Gastroesophageal sphincter (tissue), 4 donors: ENCODE results near the gene MAFG. TPM values are rescaled to one million over a fixed set of nuclear protein-coding genes. Genes with fewer than 3 reads are reported as not detected.

Experiments
- ATAC-seq: fragments of 150-250 bp; one replicate; pipeline ENCODE4 v1.9.1; 2016; ENCODE audit warnings: mild to moderate bottlenecking, moderate library complexity
- H3K27ac ChIP-seq, 4 donors: fragments of 200-600 bp; sonication (generic) in 3 of 4; 1 replicate in 3 of 4; 2 replicates in 1 of 4; pipeline ENCODE4 v1.5.1; 2016 to 2019
- H3K27me3 ChIP-seq: fragments of 200-600 bp; sonication (generic); one replicate; pipeline ENCODE4 v1.5.1; 2019
- H3K36me3 ChIP-seq, 2 donors: fragments of 200-600 bp; sonication (generic); one replicate each; pipeline ENCODE4 v1.5.1; 2019; ENCODE audit warnings: control low read depth in 1 of 2
- H3K4me1 ChIP-seq, 3 donors: fragments of 200-600 bp; sonication (generic); 1 replicate in 2 of 3; 2 replicates in 1 of 3; pipeline ENCODE4 v1.5.1; 2016 to 2019; ENCODE audit warnings: control low read depth in 2 of 3
- H3K4me3 ChIP-seq, 2 donors: fragments of 200-600 bp; sonication (generic); one replicate each; pipeline ENCODE4 v1.5.1; 2019; ENCODE audit warnings: mild to moderate bottlenecking in 1 of 2, moderate library complexity in 1 of 2
- H3K9me3 ChIP-seq, 3 donors: fragments of 200-600 bp; sonication (generic); one replicate each; pipeline ENCODE4 v1.5.1; 2017 to 2019; ENCODE audit warnings: control low read depth in 2 of 3
- EP300 ChIP-seq: sonication (generic); formaldehyde crosslinking; IDR thresholded peaks from one replicate; pipeline ENCODE4 v1.6.1; 2017; ENCODE audit warnings: antibody characterized with exemption, mild to moderate bottlenecking
- POLR2A ChIP-seq, 2 donors: fragments of 450-650 bp; IDR thresholded peaks; one replicate each; pipeline ENCODE4 v1.6.1; 2017; ENCODE audit warnings: antibody characterized with exemption in 2 of 2, mild to moderate bottlenecking in 2 of 2, moderate library complexity in 1 of 2
- POLR2AphosphoS5 ChIP-seq: sonication (generic); formaldehyde crosslinking; IDR thresholded peaks from one replicate; pipeline ENCODE4 v1.6.1; 2017; ENCODE audit warnings: antibody characterized with exemption
- WGBS, 2 donors: methylation state at CpG; one replicate each; pipeline ENCODE4 v1.1.5; 2018; ENCODE audit warnings: low coverage in 1 of 2; 5-methylcytosine and 5-hydroxymethylcytosine counted together
- total RNA-seq, 4 donors: library from RNA; depleted of rRNA; stranded (reverse); fragments of >200 nt; gene quantifications; one replicate each; pipeline ENCODE4 v1.1.0, GENCODE V29; 2016
- TF ChIP-seq, protein P1 (sequence below), 4 experiments: fragments of 200-600 bp in 2 of 4; fragments of 450-650 bp in 2 of 4; sonication (generic) in 1 of 4; IDR thresholded peaks; one replicate each; pipeline ENCODE4 v1.5.1; 2017 to 2019; ENCODE audit warnings: antibody characterized with exemption in 4 of 4, mild to moderate bottlenecking in 2 of 4, moderate library complexity in 2 of 4

The MAFG gene
- total RNA-seq, 4 donors from 2014 or later, result 18.8 to 39.3 (median 25.3) TPM

DNA sequence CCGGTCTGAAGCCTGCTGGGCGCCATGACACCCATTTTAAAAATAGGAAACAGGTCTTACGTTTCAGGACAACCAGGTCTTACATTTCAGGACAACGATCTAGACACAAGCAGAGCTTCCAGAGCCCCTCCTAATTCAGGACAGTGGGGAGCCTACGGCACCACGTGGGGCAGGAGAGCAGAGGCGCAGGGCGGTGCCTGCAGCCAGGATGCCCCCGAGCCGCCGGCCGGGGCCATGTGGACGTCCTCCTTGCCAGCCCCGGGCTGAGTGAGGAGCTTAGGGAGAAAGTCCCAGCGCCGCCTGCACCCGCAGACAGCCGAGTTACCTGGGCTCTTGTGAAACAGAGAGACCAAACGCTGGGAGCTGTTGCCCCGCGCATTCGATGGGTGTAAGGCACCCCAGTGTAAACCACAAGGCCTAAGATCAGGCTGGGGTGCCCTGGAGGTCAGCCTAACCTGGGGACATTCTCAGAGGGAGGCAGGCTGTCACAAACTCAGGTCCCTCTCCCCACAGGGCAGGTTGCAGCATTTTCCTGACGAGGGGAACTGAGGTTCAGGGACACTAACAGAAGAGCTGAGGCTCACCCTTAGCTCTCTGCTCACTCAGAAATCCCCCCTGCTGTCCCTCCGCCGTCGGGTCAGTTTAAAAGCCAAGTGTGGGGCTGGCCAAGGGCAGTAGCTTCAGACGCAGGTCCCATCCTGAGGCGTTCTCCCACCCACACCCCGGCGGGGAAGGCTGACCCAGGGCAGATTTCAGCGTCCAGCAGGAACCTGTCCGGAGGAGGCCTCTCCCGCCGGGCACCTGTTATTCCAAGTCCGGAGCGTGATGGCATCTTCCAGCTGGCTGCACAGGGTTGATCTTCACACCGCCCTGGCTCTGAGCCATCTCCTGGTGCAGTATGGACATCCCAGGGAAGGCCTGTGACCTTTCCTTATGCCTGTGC lies 35.2 kb upstream of the MAFG start:
- no peaks in the 10 kb centered on the region for H3K36me3 ChIP-seq
- peaks cover 92% of the 10 kb centered on the region for H3K27me3 ChIP-seq
- peaks cover 0 to 46% (median 14%) of the 10 kb centered on the region in 3 donors for H3K4me1 ChIP-seq
- ATAC-seq, result no peak
- 54 to 61% methylated on average over 5 to 10 of the region's 37 CpGs for WGBS, 2 donors
- H3K9me3 ChIP-seq, result no peaks in the 10 kb centered on the region
- TF ChIP-seq POLR2A (IDR thresholded peaks at IDR 0.05) (no peak), EP300 (no peak), POLR2AphosphoS5 (no peak)
- TF ChIP-seq, protein P1, sequence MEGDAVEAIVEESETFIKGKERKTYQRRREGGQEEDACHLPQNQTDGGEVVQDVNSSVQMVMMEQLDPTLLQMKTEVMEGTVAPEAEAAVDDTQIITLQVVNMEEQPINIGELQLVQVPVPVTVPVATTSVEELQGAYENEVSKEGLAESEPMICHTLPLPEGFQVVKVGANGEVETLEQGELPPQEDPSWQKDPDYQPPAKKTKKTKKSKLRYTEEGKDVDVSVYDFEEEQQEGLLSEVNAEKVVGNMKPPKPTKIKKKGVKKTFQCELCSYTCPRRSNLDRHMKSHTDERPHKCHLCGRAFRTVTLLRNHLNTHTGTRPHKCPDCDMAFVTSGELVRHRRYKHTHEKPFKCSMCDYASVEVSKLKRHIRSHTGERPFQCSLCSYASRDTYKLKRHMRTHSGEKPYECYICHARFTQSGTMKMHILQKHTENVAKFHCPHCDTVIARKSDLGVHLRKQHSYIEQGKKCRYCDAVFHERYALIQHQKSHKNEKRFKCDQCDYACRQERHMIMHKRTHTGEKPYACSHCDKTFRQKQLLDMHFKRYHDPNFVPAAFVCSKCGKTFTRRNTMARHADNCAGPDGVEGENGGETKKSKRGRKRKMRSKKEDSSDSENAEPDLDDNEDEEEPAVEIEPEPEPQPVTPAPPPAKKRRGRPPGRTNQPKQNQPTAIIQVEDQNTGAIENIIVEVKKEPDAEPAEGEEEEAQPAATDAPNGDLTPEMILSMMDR (IDR thresholded peaks at IDR 0.05), result no peak
- H3K4me3 ChIP-seq, result no peak overlapping the region
- no peak overlapping the region for H3K27ac ChIP-seq

DNA sequence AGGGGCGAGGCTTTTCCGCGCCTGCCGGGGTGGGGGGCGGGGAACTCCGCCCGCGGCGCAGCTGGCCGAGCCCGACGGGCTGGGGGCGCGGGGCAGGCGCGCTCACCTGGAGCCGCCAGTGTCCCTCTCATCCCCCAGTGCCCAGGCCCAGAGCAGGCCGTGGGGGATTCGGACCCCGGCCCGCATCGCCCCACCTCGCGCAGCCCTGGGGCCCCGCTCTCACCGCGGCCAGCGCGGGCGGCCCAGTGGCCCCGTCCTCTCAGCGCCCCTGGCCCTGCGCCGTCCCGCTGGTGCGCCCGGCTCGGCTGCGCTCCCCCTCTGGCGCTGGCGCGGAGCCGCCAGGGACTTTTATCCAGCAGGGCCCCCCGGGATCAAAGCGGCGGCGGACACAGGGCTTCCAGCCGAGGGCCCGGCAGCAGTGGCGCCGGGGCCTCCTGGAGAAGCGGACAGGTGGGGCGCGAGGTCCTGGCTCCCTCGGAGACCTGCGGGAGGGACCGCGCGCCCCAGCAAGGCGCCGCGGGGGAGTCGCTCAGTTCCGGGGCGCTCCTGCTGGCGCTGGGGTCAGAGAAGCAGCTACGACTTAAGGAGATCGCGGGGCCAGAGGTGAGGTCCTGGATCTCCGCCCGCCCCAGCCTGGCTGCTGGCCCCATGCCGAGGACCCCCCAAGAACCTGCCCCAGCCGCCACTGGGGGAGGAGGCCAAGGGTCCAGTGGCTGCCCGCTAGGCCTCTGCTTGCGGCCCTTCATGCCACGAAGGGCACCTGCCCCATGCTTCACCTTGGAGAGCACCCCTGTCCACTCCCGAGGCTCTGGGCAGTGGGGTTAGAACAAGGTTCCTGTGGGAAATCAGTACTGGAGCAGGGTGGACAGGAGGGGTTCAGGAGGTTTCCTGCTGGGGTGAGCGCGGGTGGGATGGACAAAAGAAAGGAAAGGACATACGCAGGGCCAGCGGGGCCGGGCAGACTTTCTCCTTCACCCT lies 34.3 kb upstream of the MAFG start:
- H3K4me3 ChIP-seq, result peak overlapping the region in 1 of 2 donors; percentile 49
- H3K9me3 ChIP-seq, result no peaks in the 10 kb centered on the region
- no peak for TF ChIP-seq POLR2AphosphoS5
- no peak for TF ChIP-seq EP300
- H3K4me1 ChIP-seq, result peaks cover 0 to 37% (median 9%) of the 10 kb centered on the region in 3 donors
- peaks cover 93% of the 10 kb centered on the region for H3K27me3 ChIP-seq
- no peak overlapping the region for H3K27ac ChIP-seq
- H3K36me3 ChIP-seq, result no peaks in the 10 kb centered on the region
- WGBS, 2 donors, result 68% methylated on average over 3 of the region's 82 CpGs; no CpG with 5 or more reads in 1 of the 2 donors
- ATAC-seq, result no peak

DNA sequence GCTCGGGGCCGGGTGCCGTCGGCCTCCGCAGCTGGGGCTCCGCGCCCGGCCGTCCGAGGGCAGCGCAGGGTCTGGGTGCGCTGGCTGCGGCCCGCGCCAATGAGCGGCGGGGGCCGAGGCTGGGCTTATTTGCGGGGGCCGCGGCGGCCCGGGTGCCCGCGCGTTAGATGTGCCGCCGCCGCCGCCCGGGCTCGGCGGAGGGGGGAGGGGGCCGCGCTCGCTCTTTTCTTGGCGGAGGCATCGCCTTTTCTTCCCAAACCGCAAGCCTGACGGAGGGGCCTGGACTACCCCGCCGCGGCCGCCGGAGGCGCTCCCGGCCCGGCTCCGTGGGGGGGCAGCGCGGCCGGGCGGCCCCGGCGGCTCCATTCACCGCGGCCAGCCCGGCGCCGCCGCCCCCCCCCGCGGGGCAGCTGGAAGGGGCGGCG lies 33.6 kb upstream of the MAFG start, which contains the start of gene NOTUM:
TSS of gene NOTUM (minus strand) at position 101 of the 425 bp plus-strand sequence. CDS start 278 bp downstream, outside the sequence.
- peaks cover 94% of the 10 kb centered on the region for H3K27me3 ChIP-seq

DNA sequence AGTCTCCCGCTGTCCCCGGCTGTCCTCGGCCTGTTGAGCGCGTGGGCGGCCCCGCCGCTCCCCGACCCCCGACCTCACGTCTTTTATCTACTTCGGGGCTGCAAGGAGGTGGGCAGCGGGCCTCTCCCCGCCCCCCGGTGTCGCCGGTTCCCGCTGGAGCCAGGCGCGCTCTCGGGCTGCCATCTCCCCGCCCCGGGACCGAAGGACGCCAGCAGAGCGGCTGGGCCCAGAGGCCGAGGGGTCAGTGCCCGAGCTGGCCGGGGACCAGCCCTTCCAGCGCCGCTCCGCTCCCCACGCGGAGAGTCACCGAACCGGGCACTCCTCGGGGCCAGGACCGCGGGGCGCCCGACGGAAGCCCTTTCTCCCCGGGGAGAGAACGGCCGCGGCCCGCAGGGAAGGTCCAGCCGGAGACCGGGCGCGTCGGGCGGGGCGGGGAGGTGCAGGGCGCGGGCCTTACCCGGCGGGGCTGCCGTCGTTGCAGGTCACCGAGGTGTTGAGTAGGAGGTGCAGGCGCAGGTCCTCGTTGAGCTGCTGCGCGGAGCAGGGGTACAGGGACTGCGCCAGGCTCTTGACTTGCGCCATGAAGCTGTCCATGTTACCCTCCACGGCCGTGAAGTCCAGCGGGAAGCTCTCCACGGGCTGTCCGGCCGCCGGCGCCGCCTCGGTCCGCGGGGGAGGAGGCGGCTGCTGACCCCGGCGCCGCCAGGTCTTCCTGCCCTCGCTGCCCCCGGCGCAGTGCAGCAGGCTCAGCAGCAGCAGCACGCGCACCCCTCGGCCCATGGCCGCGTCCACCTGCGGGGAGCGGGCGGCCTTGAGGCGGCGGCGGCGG lies 32.8 kb upstream of the MAFG start:
- Histone ChIP-seq H3K27ac (no peak overlapping the region), H3K4me3 (peak overlapping the region; percentile 18 to 49), H3K36me3 (no peaks in the 10 kb centered on the region), H3K27me3 (peaks cover 94% of the 10 kb centered on the region), H3K9me3 (no peaks in the 10 kb centered on the region), H3K4me1 (peaks cover 0 to 32% (median 9%) of the 10 kb centered on the region in 3 donors)
- ATAC-seq, result no peak
- no peak for TF ChIP-seq EP300
- TF ChIP-seq, protein P1 (IDR thresholded peaks at IDR 0.05), result no peak
- no peak for TF ChIP-seq POLR2AphosphoS5
- TF ChIP-seq POLR2A (IDR thresholded peaks at IDR 0.05), result no peak
- no CpG with 5 or more reads among the region's 98 CpGs for WGBS, 2 donors

More for the DNA sequence above, 33.6 kb upstream of the MAFG start, which contains the start of gene NOTUM:
- Histone ChIP-seq H3K9me3 (no peaks in the 10 kb centered on the region), H3K27ac (no peak within 1 kb of the TSS), H3K4me3 (peak within 1 kb of the TSS; percentile 18 to 49), H3K36me3 (no peaks in the 10 kb centered on the region), H3K4me1 (peaks cover 0 to 32% (median 9%) of the 10 kb centered on the region in 3 donors)
- TF ChIP-seq POLR2AphosphoS5, result no peak
- TF ChIP-seq, protein P1 (IDR thresholded peaks at IDR 0.05), result peak in 1 of 4 experiments; percentile 48
- no peak for ATAC-seq
- no CpG with 5 or more reads among the region's 65 CpGs for WGBS, 2 donors
